OCI-LY1 (cell line): ENCODE measurements around the gene EPHA5.

ENCODE experiments used
- H2AFZ ChIP-seq: fragments of 200-600 bp; sonication (generic), shearing (Covaris generic); 2 replicates; pipeline ENCODE4 v1.6.0; 2014; ENCODE audit warnings: antibody characterized with exemption, mild to moderate bottlenecking, low read length
- H3F3A ChIP-seq: fragments of 200-600 bp; sonication (generic), shearing (Covaris generic); 2 replicates; pipeline ENCODE4 v1.6.0; 2014; ENCODE audit warnings: mild to moderate bottlenecking, antibody characterized with exemption, low read length, moderate library complexity; ENCODE audit not compliant: insufficient read depth
- H3K27ac ChIP-seq: fragments of 200-600 bp; sonication (generic); 2 replicates; pipeline ENCODE4 v1.5.1; 2014; ENCODE audit warnings: low read length, mixed run types, mild to moderate bottlenecking, low read depth; ENCODE audit not compliant: poor library complexity, severe bottlenecking
- H3K27me3 ChIP-seq: fragments of 200-600 bp; sonication (generic); 2 replicates; pipeline ENCODE4 v1.6.0; 2014; ENCODE audit warnings: antibody characterized with exemption, mild to moderate bottlenecking, low read length, moderate library complexity; ENCODE audit not compliant: insufficient read depth
- H3K36me3 ChIP-seq: fragments of 200-600 bp; sonication (generic); 2 replicates; pipeline ENCODE4 v1.6.1; 2014; ENCODE audit warnings: mild to moderate bottlenecking, antibody characterized with exemption, low read length, moderate library complexity, mixed read lengths; ENCODE audit not compliant: insufficient read depth
- H3K4me1 ChIP-seq: fragments of 200-600 bp; sonication (generic); 2 replicates; pipeline ENCODE4 v1.5.1; 2014; ENCODE audit warnings: mild to moderate bottlenecking, low read length, moderate library complexity; ENCODE audit not compliant: insufficient read depth, severe bottlenecking
- H3K4me2 ChIP-seq: fragments of 200-600 bp; sonication (generic), shearing (Covaris generic); 2 replicates; pipeline ENCODE4 v1.6.1; 2014; ENCODE audit warnings: low read length
- H3K4me3 ChIP-seq: fragments of 200-600 bp; sonication (generic); 2 replicates; pipeline ENCODE4 v1.5.1; 2014; ENCODE audit warnings: low read length, low read depth, mild to moderate bottlenecking, mixed read lengths; ENCODE audit not compliant: poor library complexity, severe bottlenecking
- H3K79me2 ChIP-seq: fragments of 200-600 bp; shearing (Covaris generic); 2 replicates; pipeline ENCODE4 v1.6.1; 2016; ENCODE audit warnings: mixed run types, low read length, mixed read lengths; ENCODE audit not compliant: insufficient read depth
- H3K9ac ChIP-seq: fragments of 200-600 bp; sonication (generic), shearing (Covaris generic); 2 replicates; pipeline ENCODE4 v1.6.1; 2014; ENCODE audit warnings: mild to moderate bottlenecking, low read length, mixed read lengths
- H3K9me2 ChIP-seq: fragments of 200-600 bp; sonication (generic), shearing (Covaris generic); 2 replicates; pipeline ENCODE4 v1.6.1; 2014; ENCODE audit warnings: low read depth, mild to moderate bottlenecking, low read length, mixed read lengths
- H3K9me3 ChIP-seq: fragments of 200-600 bp; shearing (Covaris generic); 2 replicates; pipeline ENCODE4 v1.6.1; 2014; ENCODE audit warnings: low read length, mixed read lengths
- H4K20me1 ChIP-seq: fragments of 200-600 bp; sonication (generic), shearing (Covaris generic); 2 replicates; pipeline ENCODE4 v1.6.0; 2016; ENCODE audit warnings: mild to moderate bottlenecking, low read length; ENCODE audit not compliant: insufficient read depth
- EZH2 ChIP-seq: fragments of 200-600 bp; sonication (generic), shearing (Covaris generic); IDR thresholded peaks from 2 replicates; pipeline ENCODE4 v1.8.0; 2017; ENCODE audit warnings: borderline replicate concordance, mixed run types, mild to moderate bottlenecking, antibody characterized with exemption, low read length, moderate library complexity, mixed read lengths
- TF ChIP-seq, protein P1 (sequence below): fragments of 200-600 bp; sonication (generic), shearing (Covaris generic); IDR thresholded peaks from 2 replicates; pipeline ENCODE4 v1.5.1; 2017; ENCODE audit warnings: mild to moderate bottlenecking, antibody characterized with exemption, low read length, moderate library complexity, mixed read lengths

Gene EPHA5

GRCh38 chr4:65597697-65598096 is 72.6 kb downstream of the EPHA5 start:
- Histone ChIP-seq H3K9me3 (no peaks in the 10 kb centered on the region), H2AFZ (no peak overlapping the region), H3K4me2 (no peak overlapping the region), H3F3A (no peaks in the 10 kb centered on the region), H3K9me2 (no peaks in the 10 kb centered on the region), H3K79me2 (no peaks in the 10 kb centered on the region), H4K20me1 (no peaks in the 10 kb centered on the region), H3K36me3 (no peaks in the 10 kb centered on the region), H3K27ac (no peak overlapping the region), H3K4me1 (no peaks in the 10 kb centered on the region), H3K9ac (no peak overlapping the region), H3K4me3 (no peak overlapping the region), H3K27me3 (no peaks in the 10 kb centered on the region)
- TF ChIP-seq EZH2: no peak

GRCh38 chr4:65592089-65592488 is 78.2 kb downstream of the EPHA5 start:
- TF ChIP-seq EZH2: no peak
- TF ChIP-seq, protein P1, sequence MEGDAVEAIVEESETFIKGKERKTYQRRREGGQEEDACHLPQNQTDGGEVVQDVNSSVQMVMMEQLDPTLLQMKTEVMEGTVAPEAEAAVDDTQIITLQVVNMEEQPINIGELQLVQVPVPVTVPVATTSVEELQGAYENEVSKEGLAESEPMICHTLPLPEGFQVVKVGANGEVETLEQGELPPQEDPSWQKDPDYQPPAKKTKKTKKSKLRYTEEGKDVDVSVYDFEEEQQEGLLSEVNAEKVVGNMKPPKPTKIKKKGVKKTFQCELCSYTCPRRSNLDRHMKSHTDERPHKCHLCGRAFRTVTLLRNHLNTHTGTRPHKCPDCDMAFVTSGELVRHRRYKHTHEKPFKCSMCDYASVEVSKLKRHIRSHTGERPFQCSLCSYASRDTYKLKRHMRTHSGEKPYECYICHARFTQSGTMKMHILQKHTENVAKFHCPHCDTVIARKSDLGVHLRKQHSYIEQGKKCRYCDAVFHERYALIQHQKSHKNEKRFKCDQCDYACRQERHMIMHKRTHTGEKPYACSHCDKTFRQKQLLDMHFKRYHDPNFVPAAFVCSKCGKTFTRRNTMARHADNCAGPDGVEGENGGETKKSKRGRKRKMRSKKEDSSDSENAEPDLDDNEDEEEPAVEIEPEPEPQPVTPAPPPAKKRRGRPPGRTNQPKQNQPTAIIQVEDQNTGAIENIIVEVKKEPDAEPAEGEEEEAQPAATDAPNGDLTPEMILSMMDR: no peak
- Histone ChIP-seq H3K79me2 (no peaks in the 10 kb centered on the region), H3F3A (no peaks in the 10 kb centered on the region), H3K9me2 (no peaks in the 10 kb centered on the region), H3K36me3 (no peaks in the 10 kb centered on the region), H4K20me1 (no peaks in the 10 kb centered on the region), H3K4me1 (no peaks in the 10 kb centered on the region), H3K9ac (no peak overlapping the region), H3K27me3 (no peaks in the 10 kb centered on the region), H3K9me3 (no peaks in the 10 kb centered on the region), H3K4me3 (no peak overlapping the region), H3K4me2 (no peak overlapping the region), H2AFZ (no peak overlapping the region), H3K27ac (no peak overlapping the region)

DNA sequence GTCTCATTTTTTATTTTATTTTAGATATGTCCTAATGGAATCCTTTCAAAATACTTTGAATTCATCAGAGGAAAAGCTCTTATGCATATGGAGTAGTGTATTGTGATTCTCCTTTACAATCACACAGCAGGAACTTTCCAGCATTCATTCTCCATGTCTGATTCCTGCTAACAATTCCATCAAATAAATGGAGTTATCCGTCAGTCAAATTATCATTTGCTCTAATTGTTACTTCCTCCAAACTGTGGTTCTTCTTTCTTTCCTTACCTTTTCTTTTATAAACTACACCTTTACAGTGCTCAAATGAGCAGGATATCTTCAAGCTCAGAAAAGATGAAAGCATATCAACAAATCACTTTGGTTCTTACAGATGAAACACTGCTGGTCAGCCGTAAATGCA is 80.4 kb downstream of the EPHA5 start:
- Histone ChIP-seq H3F3A (no peaks in the 10 kb centered on the region), H4K20me1 (no peaks in the 10 kb centered on the region), H3K36me3 (no peaks in the 10 kb centered on the region), H3K27me3 (no peaks in the 10 kb centered on the region), H3K79me2 (no peaks in the 10 kb centered on the region), H3K4me3 (no peak overlapping the region), H3K9me3 (no peaks in the 10 kb centered on the region), H3K27ac (no peak overlapping the region), H3K4me2 (no peak overlapping the region), H3K4me1 (no peaks in the 10 kb centered on the region), H3K9me2 (no peaks in the 10 kb centered on the region), H3K9ac (no peak overlapping the region), H2AFZ (no peak overlapping the region)
- TF ChIP-seq, protein P1: no peak
- no peak for TF ChIP-seq EZH2

DNA sequence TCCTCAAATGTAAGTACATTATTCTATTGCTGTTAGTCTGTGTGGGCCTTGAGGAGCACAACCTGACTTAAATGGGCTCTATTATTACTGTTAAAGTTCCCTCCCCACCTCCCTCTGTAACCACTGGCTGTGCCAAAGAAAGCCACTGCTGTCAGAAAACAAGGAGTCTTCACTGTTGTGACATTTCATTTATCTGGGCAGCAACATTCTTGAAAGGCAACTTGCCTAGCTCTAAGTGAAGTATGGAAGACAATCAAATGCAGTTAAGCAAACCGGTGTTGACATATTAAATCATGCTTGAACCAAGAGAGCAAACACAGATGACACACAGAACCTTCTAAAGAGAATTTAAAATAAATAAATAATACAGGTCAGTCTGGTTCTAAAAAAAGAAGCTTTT is 81.0 kb downstream of the EPHA5 start:
- Histone ChIP-seq H2AFZ (no peak overlapping the region), H3K9ac (no peak overlapping the region), H3F3A (no peaks in the 10 kb centered on the region), H3K4me3 (no peak overlapping the region), H3K36me3 (no peaks in the 10 kb centered on the region), H3K4me1 (no peaks in the 10 kb centered on the region), H3K79me2 (no peaks in the 10 kb centered on the region), H3K9me3 (no peaks in the 10 kb centered on the region), H3K27me3 (no peaks in the 10 kb centered on the region), H3K4me2 (no peak overlapping the region), H4K20me1 (no peaks in the 10 kb centered on the region), H3K9me2 (no peaks in the 10 kb centered on the region), H3K27ac (no peak overlapping the region)
- TF ChIP-seq EZH2: no peak
- TF ChIP-seq, protein P1: no peak
